ENCODE measurements around the gene DMD. TPM values are rescaled to one million over a fixed set of nuclear protein-coding genes. Genes with fewer than 3 reads are reported as not detected.

The DMD gene
- total RNA-seq, 1 experiment from 2014 or later = 2.2 TPM

GRCh38 chrX:32155044-32155638 is 1056.2 kb downstream of the DMD start:
- H3K9me3 ChIP-seq (ENCODE audit: control insufficient read depth, insufficient read depth, low read depth, low read length) = no peaks in the 10 kb centered on the region
- H3K27me3 ChIP-seq (ENCODE audit: control insufficient read depth, insufficient read depth, low read length) = no peaks in the 10 kb centered on the region
- no peak overlapping the region for H3K4me3 ChIP-seq (ENCODE audit: low read depth in 2 of 2, low read length in 2 of 2)
- intact Hi-C loops (cut with micrococcal nuclease; ENCODE audit: unreplicated experiment) (no loop called here), in situ Hi-C loops (cut with HindIII; ENCODE audit: low pct_unique_long_range_greater_than_20kb, low sequenced_read_pairs) (no loop called here)
- ATAC-seq (no peak), DNase-seq (ENCODE audit: low read depth, low spot score) (no peak)
- ChIA-PET CTCF (no interaction called here), POLR2A (no interaction called here)
- H3K4me1 ChIP-seq (ENCODE audit: control insufficient read depth, insufficient read depth, low read length) = no peaks in the 10 kb centered on the region
- TF ChIP-seq SIN3A (IDR thresholded peaks at IDR 0.05; ENCODE audit: borderline replicate concordance, insufficient read depth, low read depth, low read length) = no peak
- no peak for TF ChIP-seq CTCF (IDR thresholded peaks at IDR 0.05)
- no peak for TF ChIP-seq REST (IDR thresholded peaks at IDR 0.05; ENCODE audit: insufficient read depth in 1 of 2, low read depth in 2 of 2, low read length in 1 of 2)
- TF ChIP-seq TCF7L2 (IDR thresholded peaks at IDR 0.05; ENCODE audit: low read depth, low read length) = no peak
- no peak for TF ChIP-seq POLR2AphosphoS5 (IDR thresholded peaks at IDR 0.05; ENCODE audit: low read depth, low read length)
- H3K36me3 ChIP-seq (ENCODE audit: control insufficient read depth, insufficient read depth, low read length) = no peaks in the 10 kb centered on the region
- BruUV-seq (replicated peaks) = no TSS peak
- no peak overlapping the region for H3K27ac ChIP-seq (ENCODE audit: low read length)

GRCh38 chrX:32153585-32153984 is 1057.8 kb downstream of the DMD start:
- TF ChIP-seq SIN3A (IDR thresholded peaks at IDR 0.05; ENCODE audit: borderline replicate concordance, insufficient read depth, low read depth, low read length) = no peak
- TF ChIP-seq TCF7L2 (IDR thresholded peaks at IDR 0.05; ENCODE audit: low read depth, low read length) = no peak
- no peak for TF ChIP-seq POLR2AphosphoS5 (IDR thresholded peaks at IDR 0.05; ENCODE audit: low read depth, low read length)
- TF ChIP-seq CTCF (IDR thresholded peaks at IDR 0.05) = no peak
- TF ChIP-seq REST (IDR thresholded peaks at IDR 0.05; ENCODE audit: insufficient read depth in 1 of 2, low read depth in 2 of 2, low read length in 1 of 2) = no peak
- Histone ChIP-seq H3K27ac (ENCODE audit: low read length) (no peak overlapping the region), H3K9me3 (ENCODE audit: control insufficient read depth, insufficient read depth, low read depth, low read length) (no peaks in the 10 kb centered on the region), H3K36me3 (ENCODE audit: control insufficient read depth, insufficient read depth, low read length) (no peaks in the 10 kb centered on the region), H3K4me1 (ENCODE audit: control insufficient read depth, insufficient read depth, low read length) (no peaks in the 10 kb centered on the region), H3K27me3 (ENCODE audit: control insufficient read depth, insufficient read depth, low read length) (no peaks in the 10 kb centered on the region), H3K4me3 (ENCODE audit: low read depth in 2 of 2, low read length in 2 of 2) (no peak overlapping the region)
- CTCF ChIA-PET = no interaction called here
- POLR2A ChIA-PET = no interaction called here
- DNase-seq (ENCODE audit: low read depth, low spot score) = no peak
- in situ Hi-C loops (cut with HindIII; ENCODE audit: low pct_unique_long_range_greater_than_20kb, low sequenced_read_pairs) (no loop called here), intact Hi-C loops (cut with micrococcal nuclease; ENCODE audit: unreplicated experiment) (no loop called here)
- no TSS peak for BruUV-seq (replicated peaks)
- no peak for ATAC-seq

Data from Panc1 (cell line).